HG02973 (cell line): ENCODE data around the gene VSIG10L2.

ENCODE experiments used
- ATAC-seq: cut with Tn5 transposase; IDR thresholded peaks from one replicate; pipeline ENCODE4 v1.9.1; 2021; ENCODE audit warnings: moderate library complexity; ENCODE audit not compliant: unreplicated experiment

The VSIG10L2 gene

GRCh38 chr11:125946712-125947418 is 1.0 kb downstream of the VSIG10L2 start:
- ATAC-seq = no peak

GRCh38 chr11:125947419-125948277 is 1.8 kb downstream of the VSIG10L2 start:
- ATAC-seq = no peak

GRCh38 chr11:125948278-125949051 is 2.6 kb downstream of the VSIG10L2 start:
- no peak for ATAC-seq

- ATAC-seq = no peak
Observed at GRCh38 chr11:125949271-125950177, 3.7 kb downstream of the VSIG10L2 start.

- ATAC-seq = no peak
Observed at GRCh38 chr11:125950178-125950490, 4.3 kb downstream of the VSIG10L2 start.

- no peak for ATAC-seq
Observed at GRCh38 chr11:125950696-125951651, 5.1 kb downstream of the VSIG10L2 start.

- ATAC-seq = no peak
Observed at GRCh38 chr11:125951731-125952130, 5.9 kb downstream of the VSIG10L2 start.

- ATAC-seq = no peak
Observed at GRCh38 chr11:125952559-125952958, 6.7 kb downstream of the VSIG10L2 start.

GRCh38 chr11:125952973-125953372 is 7.1 kb downstream of the VSIG10L2 start:
- ATAC-seq = no peak

- no peak for ATAC-seq
Observed at GRCh38 chr11:125953401-125953935, 7.6 kb downstream of the VSIG10L2 start.

- ATAC-seq = no peak
Observed at GRCh38 chr11:125954123-125954944, 8.5 kb downstream of the VSIG10L2 start.

GRCh38 chr11:125954945-125955640 is 9.2 kb downstream of the VSIG10L2 start:
- ATAC-seq = no peak

- no peak for ATAC-seq
Observed at GRCh38 chr11:125955856-125956255, 10.0 kb downstream of the VSIG10L2 start.

GRCh38 chr11:125956391-125957134 is 10.7 kb downstream of the VSIG10L2 start:
- no peak for ATAC-seq

- ATAC-seq = no peak
Observed at GRCh38 chr11:125957618-125958332, 11.9 kb downstream of the VSIG10L2 start.

GRCh38 chr11:125958872-125959400 is 13.1 kb downstream of the VSIG10L2 start:
- no peak for ATAC-seq
